PC-9 (cell line): ENCODE results near the gene ELMOD1.

Experiments used
- EZH2 ChIP-seq: fragments of 200-600 bp; sonication (generic); IDR thresholded peaks from 2 replicates; pipeline ENCODE4 v1.8.0; 2017; ENCODE audit warnings: antibody characterized with exemption, low read depth
- TF ChIP-seq, protein P1 (sequence below): fragments of 200-600 bp; sonication (generic); conservative IDR thresholded peaks from 2 replicates; pipeline ENCODE4 v1.6.1; 2017; ENCODE audit warnings: mixed run types, antibody characterized with exemption, mild to moderate bottlenecking, moderate library complexity

DNA sequence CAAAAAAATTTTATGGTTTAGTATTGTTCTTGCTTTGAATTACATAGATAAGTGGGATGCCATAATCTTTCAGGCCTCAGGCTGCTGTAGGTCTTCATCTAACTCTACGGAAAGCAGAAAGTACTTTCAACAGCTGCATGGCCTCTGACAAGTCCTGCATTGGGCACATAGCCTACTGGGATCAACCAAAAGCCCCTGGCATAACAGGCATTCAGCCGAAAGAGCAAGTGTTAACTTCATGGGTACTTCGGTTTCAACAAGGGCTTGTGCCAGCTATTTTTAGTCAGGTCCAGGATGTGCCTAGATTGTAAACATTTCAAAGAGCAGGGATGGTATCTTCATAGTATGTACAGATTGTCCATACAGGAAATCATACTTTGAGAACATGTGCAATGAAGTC, 117.8 kb downstream of the ELMOD1 start:
- TF ChIP-seq, protein P1, sequence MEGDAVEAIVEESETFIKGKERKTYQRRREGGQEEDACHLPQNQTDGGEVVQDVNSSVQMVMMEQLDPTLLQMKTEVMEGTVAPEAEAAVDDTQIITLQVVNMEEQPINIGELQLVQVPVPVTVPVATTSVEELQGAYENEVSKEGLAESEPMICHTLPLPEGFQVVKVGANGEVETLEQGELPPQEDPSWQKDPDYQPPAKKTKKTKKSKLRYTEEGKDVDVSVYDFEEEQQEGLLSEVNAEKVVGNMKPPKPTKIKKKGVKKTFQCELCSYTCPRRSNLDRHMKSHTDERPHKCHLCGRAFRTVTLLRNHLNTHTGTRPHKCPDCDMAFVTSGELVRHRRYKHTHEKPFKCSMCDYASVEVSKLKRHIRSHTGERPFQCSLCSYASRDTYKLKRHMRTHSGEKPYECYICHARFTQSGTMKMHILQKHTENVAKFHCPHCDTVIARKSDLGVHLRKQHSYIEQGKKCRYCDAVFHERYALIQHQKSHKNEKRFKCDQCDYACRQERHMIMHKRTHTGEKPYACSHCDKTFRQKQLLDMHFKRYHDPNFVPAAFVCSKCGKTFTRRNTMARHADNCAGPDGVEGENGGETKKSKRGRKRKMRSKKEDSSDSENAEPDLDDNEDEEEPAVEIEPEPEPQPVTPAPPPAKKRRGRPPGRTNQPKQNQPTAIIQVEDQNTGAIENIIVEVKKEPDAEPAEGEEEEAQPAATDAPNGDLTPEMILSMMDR = no peak
- TF ChIP-seq EZH2 = no peak
